Esophagus muscularis mucosa (tissue), 3 donors: Measurements from ENCODE around the gene DOLPP1.

Experiments used
- POLR2A ChIP-seq: fragments of 450-650 bp; IDR thresholded peaks from one replicate; pipeline ENCODE4 v1.6.1; 2017; ENCODE audit warnings: antibody characterized with exemption, moderate library complexity, mild to moderate bottlenecking, low read depth
- TF ChIP-seq, protein P1 (sequence below), 3 experiments: fragments of 200-600 bp in 2 of 3; fragments of 450-650 bp in 1 of 3; sonication (generic) in 2 of 3; IDR thresholded peaks; one replicate each; pipeline ENCODE4 v1.5.1; 2017 to 2019; ENCODE audit warnings: antibody characterized with exemption in 3 of 3, mild to moderate bottlenecking in 2 of 3, moderate library complexity in 1 of 3

DNA sequence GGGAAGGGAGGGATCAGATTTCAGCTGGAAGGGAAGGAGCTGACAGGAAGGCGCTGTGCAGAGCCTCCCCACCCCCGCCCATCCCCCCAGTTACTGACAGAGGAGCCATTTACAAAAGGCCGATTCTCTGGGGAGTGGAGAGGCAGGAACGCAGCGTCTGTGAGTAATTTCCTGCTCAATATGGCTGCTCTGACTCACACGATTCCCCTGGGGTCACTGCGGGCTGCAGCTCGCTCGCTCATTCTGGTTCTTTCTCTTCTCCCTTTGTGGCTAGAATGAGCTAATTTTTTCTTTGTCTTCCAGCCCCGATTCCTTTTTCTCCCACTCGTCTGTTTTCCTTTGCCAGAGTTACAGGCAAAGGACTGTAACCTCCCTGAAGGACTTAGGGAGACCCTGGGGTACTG lies 59.1 kb downstream of the DOLPP1 start:
- TF ChIP-seq, protein P1, sequence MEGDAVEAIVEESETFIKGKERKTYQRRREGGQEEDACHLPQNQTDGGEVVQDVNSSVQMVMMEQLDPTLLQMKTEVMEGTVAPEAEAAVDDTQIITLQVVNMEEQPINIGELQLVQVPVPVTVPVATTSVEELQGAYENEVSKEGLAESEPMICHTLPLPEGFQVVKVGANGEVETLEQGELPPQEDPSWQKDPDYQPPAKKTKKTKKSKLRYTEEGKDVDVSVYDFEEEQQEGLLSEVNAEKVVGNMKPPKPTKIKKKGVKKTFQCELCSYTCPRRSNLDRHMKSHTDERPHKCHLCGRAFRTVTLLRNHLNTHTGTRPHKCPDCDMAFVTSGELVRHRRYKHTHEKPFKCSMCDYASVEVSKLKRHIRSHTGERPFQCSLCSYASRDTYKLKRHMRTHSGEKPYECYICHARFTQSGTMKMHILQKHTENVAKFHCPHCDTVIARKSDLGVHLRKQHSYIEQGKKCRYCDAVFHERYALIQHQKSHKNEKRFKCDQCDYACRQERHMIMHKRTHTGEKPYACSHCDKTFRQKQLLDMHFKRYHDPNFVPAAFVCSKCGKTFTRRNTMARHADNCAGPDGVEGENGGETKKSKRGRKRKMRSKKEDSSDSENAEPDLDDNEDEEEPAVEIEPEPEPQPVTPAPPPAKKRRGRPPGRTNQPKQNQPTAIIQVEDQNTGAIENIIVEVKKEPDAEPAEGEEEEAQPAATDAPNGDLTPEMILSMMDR (IDR thresholded peaks at IDR 0.05) = no peak
- TF ChIP-seq POLR2A = no peak
